Ovary (tissue), 9 donors: ENCODE measurements around the gene TRIO. TPM values are rescaled to one million over a fixed set of nuclear protein-coding genes. Genes with fewer than 3 reads are reported as not detected.

Experiments
- DNase-seq, 5 donors: peaks; one replicate each; pipeline ENCODE4 v3.0.0-alpha.2; 2019 to 2020
- H3K27ac ChIP-seq, 2 donors: fragments of 200-600 bp; one replicate each; pipeline versions ENCODE4 v1.5.1 to v1.8.0; 2019 to 2022
- H3K27me3 ChIP-seq: fragments of 200-600 bp; one replicate; pipeline ENCODE4 v1.8.0; 2022
- H3K36me3 ChIP-seq: fragments of 200-600 bp; sonication (generic); one replicate; pipeline ENCODE4 v1.5.1; 2019
- H3K4me1 ChIP-seq: one replicate; pipeline ENCODE4 v1.8.1; 2013; ENCODE audit warnings: mild to moderate bottlenecking, moderate library complexity; ENCODE audit not compliant: insufficient read depth
- H3K4me3 ChIP-seq: fragments of 200-600 bp; sonication (generic); one replicate; pipeline ENCODE4 v1.5.1; 2017
- H3K9me3 ChIP-seq, 2 donors: fragments of 200-600 bp in 1 of 2; sonication (generic) in 1 of 2; one replicate each; pipeline versions ENCODE4 v1.5.1 to v1.8.1; 2013 to 2019; ENCODE audit warnings: mild to moderate bottlenecking in 1 of 2, moderate library complexity in 1 of 2
- CTCF ChIP-seq, 3 donors: fragments of 450-650 bp in 2 of 3; fragments of 200-600 bp in 1 of 3; IDR thresholded peaks; one replicate each; pipeline versions ENCODE4 v1.5.1 to v1.8.0; 2016 to 2022; ENCODE audit warnings: antibody characterized with exemption in 3 of 3, mild to moderate bottlenecking in 1 of 3
- EP300 ChIP-seq: sonication (generic); formaldehyde crosslinking; IDR thresholded peaks from one replicate; pipeline ENCODE4 v1.6.1; 2017; ENCODE audit warnings: antibody characterized with exemption
- POLR2A ChIP-seq: fragments of 450-650 bp; IDR thresholded peaks from one replicate; pipeline ENCODE4 v1.6.1; 2017; ENCODE audit warnings: antibody characterized with exemption, mild to moderate bottlenecking, moderate library complexity
- WGBS, 3 donors: extraction: QIAGEN DNeasy Blood & Tissue Kit in 1 of 3; methylation state at CpG; one replicate each; pipeline versions ENCODE4 v1.1.5 to v1.1.7; 2013 to 2017; 5-methylcytosine and 5-hydroxymethylcytosine counted together
- intact Hi-C, 4 donors: fragments of 100-400 bp; cut with DNase I; formaldehyde crosslinking; loops; one replicate each; pipeline versions ENCODE4 v1.11.0 to v1.15.1; 2022 to 2023
- polyA plus RNA-seq, 2 donors: library from polyadenylated mRNA; stranded (reverse); fragments of 200-250 nt in 1 of 2; fragments of 350-450 nt in 1 of 2; fragmentation: Illumina TruSeq in 1 of 2; extraction: RNeasy Lipid Tissue Mini Kit (QIAGEN cat#74804) in 1 of 2; gene quantifications; one replicate each; pipeline ENCODE4 v1.2.3, GENCODE V29; 2013 to 2014
- total RNA-seq, 7 donors: library from RNA; depleted of rRNA in 2 of 7; stranded (reverse); fragments of >200 nt in 2 of 7; fragmentation: NEBNext Ultra II Directional in 3 of 7; extraction: Animal tissue kit (Norgen Biotek cat#: 25700) in 3 of 7; gene quantifications; one replicate each; pipeline versions ENCODE4 v1.1.0 to v1.2.4, GENCODE V29; 2016 to 2023
- donor health status: DM: no; HTN: no; CAD: no; lungs with moderate emphysema.
- donor health status: DM: no; HTN: no; CAD: no.
- donor health status: Bipolar disorder and iron deficiency.
- donor health status: DM: yes; HTN: yes; CAD: no.
- donor health status: DM: no; HTN: no; CAD: no.
- donor health status: DM: yes; HTN: yes; CAD: no.

Gene TRIO
- total and polyA plus RNA-seq, 9 donors = 58.4 to 268 (median 125) TPM

DNA sequence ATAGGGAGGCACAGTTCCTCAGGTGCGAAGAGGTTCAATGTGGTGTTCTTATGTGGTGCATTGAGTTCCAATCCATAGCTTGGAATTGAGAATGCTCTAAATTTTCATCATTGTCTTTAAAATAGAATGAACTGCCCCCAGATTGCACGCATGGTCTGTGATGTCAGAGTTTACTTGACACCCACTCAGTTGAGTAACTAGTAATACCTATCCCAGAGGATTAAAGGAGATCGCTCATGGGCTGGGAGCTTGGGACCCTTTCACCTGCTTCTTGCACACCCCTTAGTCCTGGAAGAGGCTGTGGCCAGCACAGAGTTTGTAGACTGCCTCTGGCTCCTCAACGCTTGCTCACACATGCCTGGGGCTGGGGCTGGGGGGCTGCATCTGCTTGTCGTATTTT, 343.3 kb downstream of the TRIO start:
- intact Hi-C loops = no loop called here
- no peaks in the 10 kb centered on the region for H3K9me3 ChIP-seq
- H3K36me3 ChIP-seq = no peaks in the 10 kb centered on the region
- no peaks in the 10 kb centered on the region for H3K27me3 ChIP-seq
- DNase-seq = no peak
- 91 to 92% (median 92%) methylated on average over 5 of the region's 5 CpGs for WGBS, 3 donors
- H3K4me1 ChIP-seq = no peaks in the 10 kb centered on the region
- TF ChIP-seq CTCF (IDR thresholded peaks at IDR 0.05) (no peak), POLR2A (no peak), EP300 (no peak)
- H3K4me3 ChIP-seq = no peak overlapping the region
- H3K27ac ChIP-seq = no peak overlapping the region

DNA sequence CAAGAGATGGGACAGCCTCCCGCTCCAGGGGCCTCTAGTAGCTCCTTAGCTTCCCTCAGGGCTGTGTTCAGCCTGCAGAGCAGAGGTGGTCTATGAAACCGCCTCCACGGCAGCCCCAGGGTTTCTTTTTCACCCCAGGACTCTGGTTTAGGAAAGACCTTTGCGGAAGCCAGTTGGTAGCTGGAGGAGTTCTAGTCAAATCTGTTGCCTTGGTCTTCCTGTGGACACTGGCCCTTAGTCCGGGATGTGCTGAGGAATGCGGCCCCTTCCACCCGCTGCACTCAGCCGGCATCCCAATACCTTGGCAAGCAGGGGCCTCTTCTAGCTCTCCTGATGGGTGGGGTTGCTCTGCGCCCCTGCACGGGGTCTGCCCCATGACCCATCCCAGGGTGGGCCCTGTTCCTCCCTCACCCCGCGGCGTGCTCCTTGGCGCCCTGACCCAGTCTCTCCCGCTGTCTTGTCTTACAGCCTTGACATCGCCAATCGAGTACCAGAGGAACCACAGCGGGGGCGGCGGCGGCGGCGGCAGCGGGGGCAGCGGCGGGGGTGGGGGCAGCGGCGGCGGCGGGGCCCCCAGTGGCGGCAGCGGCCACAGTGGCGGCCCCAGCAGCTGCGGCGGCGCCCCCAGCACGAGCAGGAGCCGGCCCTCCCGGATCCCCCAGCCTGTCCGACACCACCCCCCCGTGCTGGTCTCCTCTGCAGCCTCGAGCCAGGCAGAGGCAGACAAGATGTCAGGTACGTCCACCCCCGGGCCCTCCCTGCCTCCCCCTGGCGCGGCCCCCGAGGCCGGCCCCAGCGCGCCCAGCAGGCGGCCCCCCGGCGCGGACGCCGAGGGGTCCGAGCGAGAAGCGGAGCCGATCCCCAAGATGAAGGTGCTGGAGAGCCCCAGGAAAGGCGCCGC, 344.1 kb downstream of the TRIO start:
- no peak overlapping the region for H3K27ac ChIP-seq
- TF ChIP-seq EP300 (no peak), CTCF (IDR thresholded peaks at IDR 0.05) (no peak), POLR2A (no peak)
- no peaks in the 10 kb centered on the region for H3K9me3 ChIP-seq
- H3K4me3 ChIP-seq = no peak overlapping the region
- H3K36me3 ChIP-seq = no peaks in the 10 kb centered on the region
- DNase-seq = no peak
- 74 to 85% (median 80%) methylated on average over 57 to 62 of the region's 62 CpGs for WGBS, 3 donors
- intact Hi-C loops = no loop called here
- no peaks in the 10 kb centered on the region for H3K4me1 ChIP-seq
- H3K27me3 ChIP-seq = no peaks in the 10 kb centered on the region

DNA sequence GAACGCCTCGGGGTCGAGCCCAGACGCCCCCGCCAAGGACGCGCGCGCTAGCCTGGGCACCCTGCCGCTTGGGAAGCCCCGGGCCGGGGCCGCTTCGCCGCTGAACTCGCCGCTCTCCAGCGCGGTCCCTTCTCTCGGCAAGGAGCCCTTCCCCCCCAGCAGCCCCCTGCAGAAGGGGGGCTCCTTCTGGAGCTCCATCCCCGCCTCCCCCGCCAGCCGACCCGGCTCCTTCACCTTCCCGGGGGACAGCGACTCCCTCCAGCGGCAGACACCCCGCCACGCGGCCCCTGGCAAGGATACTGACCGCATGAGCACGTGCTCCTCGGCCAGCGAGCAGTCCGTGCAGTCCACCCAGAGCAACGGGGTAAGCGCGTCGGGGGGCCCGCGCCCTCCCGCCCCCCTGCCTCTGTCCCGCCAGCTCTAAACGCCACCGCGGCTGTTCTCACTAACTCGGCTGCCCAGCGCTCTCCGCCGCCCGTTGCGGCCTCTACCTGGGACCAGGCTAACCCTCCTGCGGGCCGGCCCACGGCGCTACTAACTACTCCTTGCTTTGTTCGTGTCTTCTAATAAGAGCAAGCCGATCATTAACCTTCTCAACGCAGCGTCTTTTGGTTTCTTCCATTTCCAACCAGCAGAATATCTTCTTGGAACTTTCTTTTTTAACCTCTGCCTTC, 344.9 kb downstream of the TRIO start:
- DNase-seq = no peak
- Histone ChIP-seq H3K4me3 (no peak overlapping the region), H3K27ac (no peak overlapping the region), H3K36me3 (no peaks in the 10 kb centered on the region), H3K27me3 (no peaks in the 10 kb centered on the region), H3K9me3 (no peaks in the 10 kb centered on the region), H3K4me1 (no peaks in the 10 kb centered on the region)
- intact Hi-C loops = loop anchor here in 1 of 4 donors (2.0 kb wide), 1 partner anchor 65 kb away; no protein-coding TSS in a partner anchor
- 87 to 89% (median 87%) methylated on average over 56 to 60 of the region's 60 CpGs for WGBS, 3 donors
- no peak for TF ChIP-seq POLR2A

DNA sequence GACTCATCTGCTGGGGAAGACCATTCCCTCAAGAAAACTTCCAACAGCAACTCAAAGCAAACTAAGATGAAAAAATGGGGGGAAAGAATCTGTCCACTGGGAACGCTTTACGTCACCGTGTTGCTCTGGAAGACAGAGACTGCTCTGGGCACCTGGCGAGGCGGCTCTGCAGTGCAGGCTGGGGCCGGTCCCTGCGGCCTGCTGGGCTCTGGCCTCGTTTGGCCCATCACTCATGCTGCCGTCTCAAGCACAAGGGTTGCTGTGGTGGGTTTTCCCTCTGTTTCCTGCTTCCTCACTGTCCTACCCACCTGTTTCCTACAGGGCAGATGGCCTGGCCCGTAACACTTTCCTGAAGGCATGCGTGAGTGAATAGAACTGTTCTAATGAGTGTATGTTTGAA, 345.6 kb downstream of the TRIO start:
- H3K36me3 ChIP-seq = no peaks in the 10 kb centered on the region

DNA sequence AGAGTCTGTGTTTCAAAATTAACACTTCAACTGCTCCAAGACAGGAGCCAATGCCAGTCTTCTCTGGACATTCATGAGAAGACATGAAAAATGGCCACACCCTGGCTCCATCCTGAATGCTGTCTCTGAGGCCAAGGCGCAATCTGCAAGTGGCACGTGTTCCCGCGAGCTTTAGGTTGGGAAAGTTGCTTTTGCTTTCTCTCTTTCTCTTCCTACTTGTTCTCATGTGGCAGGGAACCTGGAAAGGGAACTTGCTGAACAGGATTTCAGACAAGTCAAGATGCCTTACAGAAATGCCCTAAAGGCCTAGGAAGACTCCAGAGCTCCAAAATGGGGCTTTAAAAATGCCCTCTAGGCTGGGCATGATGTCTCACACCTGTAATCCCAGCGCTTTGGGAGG, 346.5 kb downstream of the TRIO start:
- H3K27me3 ChIP-seq = no peaks in the 10 kb centered on the region
- no peaks in the 10 kb centered on the region for H3K36me3 ChIP-seq
- 90 to 92% (median 92%) methylated on average over 5 of the region's 5 CpGs for WGBS, 3 donors
- no peak overlapping the region for H3K27ac ChIP-seq
- no peaks in the 10 kb centered on the region for H3K9me3 ChIP-seq
- H3K4me3 ChIP-seq = no peak overlapping the region
- intact Hi-C loops = loop anchor here in 1 of 4 donors (2.0 kb wide), 1 partner anchor 67 kb away; no protein-coding TSS in a partner anchor
- no peaks in the 10 kb centered on the region for H3K4me1 ChIP-seq
- no peak for DNase-seq
- TF ChIP-seq POLR2A (no peak), CTCF (IDR thresholded peaks at IDR 0.05) (no peak), EP300 (no peak)

More for the DNA sequence above, 345.6 kb downstream of the TRIO start:
- H3K9me3 ChIP-seq = no peaks in the 10 kb centered on the region
- H3K27me3 ChIP-seq = no peaks in the 10 kb centered on the region
- intact Hi-C loops = loop anchor here in 1 of 4 donors (2.0 kb wide), 1 partner anchor 66 kb away; no protein-coding TSS in a partner anchor
- no peak overlapping the region for H3K4me3 ChIP-seq
- 90 to 93% (median 90%) methylated on average over 11 of the region's 11 CpGs for WGBS, 3 donors
- TF ChIP-seq POLR2A (no peak), EP300 (no peak)
- no peaks in the 10 kb centered on the region for H3K4me1 ChIP-seq
- DNase-seq = no peak
- no peak overlapping the region for H3K27ac ChIP-seq
